GM21528 (cell line): ENCODE results near the gene GGTA1.

Experiments
- ATAC-seq: cut with Tn5 transposase; IDR thresholded peaks from one replicate; pipeline ENCODE4 v1.9.1; 2021; ENCODE audit warnings: mild to moderate bottlenecking, moderate library complexity; ENCODE audit not compliant: unreplicated experiment, low FRiP score

Gene GGTA1

GRCh38 chr9:121500165-121500478 lies 478 bp upstream of the GGTA1 start:
- no peak for ATAC-seq

DNA sequence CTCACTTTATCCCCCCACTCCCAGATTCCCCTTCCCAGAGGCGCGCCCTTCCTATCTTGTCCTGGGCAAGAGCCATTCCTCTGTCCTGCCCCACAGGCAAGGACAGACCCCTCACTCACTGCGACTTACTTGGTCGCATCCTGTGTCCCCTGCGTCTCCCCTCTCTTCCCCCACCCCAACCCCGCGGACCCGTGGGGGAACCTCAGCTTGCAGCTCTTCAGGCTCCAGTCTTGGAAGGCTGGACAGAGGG lies 542 bp downstream of the GGTA1 start:
- no peak for ATAC-seq

- peak; percentile 10 for ATAC-seq
Observed at GRCh38 chr9:121498487-121499176, 1.0 kb downstream of the GGTA1 start.

- ATAC-seq: peak; percentile 83
Observed at GRCh38 chr9:121498150-121498486, 1.5 kb downstream of the GGTA1 start.

- ATAC-seq: no peak
Observed at GRCh38 chr9:121495976-121496375, 3.7 kb downstream of the GGTA1 start.

DNA sequence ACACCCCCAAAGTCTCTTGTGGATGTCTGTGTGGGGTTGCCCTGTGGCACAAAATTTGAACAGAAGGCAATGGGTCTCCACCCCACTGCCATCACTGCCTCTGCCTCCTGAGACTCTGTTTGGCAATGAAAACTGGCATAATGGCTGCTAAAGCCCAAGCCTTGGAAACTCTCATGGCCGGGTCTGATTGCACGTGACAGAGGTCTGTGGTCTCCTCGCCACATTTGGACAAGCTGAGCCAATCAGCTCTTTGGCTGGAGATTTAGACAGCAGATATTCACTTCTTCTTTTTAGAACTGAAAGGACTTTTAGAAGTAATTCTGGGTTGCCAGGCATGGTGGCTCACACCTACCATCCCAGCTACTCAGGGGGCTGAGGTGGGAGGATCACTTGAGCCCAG lies 5.5 kb downstream of the GGTA1 start:
- ATAC-seq: no peak

GRCh38 chr9:121491111-121491510 lies 8.5 kb downstream of the GGTA1 start:
- no peak for ATAC-seq

- no peak for ATAC-seq
Observed at GRCh38 chr9:121489344-121489743, 10.3 kb downstream of the GGTA1 start.

DNA sequence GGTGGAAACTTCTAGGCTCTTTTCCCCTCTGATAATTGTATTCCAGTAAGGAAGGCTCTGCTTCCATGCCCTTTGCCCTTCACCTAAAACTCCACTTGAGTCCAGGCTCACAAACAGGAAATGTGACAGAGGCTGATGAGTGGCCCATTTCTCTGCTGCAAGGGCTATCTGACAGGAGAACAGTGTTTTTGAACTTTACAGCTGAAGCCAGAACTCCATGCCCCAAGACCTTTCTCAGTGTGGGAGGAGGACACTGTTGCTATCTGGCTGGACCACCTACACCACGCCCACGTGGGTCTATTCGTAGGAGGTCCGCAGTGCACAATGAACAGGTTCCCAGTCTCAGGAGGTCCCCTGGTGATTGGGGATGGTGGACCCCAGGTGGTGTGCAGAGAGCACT lies 13.6 kb downstream of the GGTA1 start:
- no peak for ATAC-seq

DNA sequence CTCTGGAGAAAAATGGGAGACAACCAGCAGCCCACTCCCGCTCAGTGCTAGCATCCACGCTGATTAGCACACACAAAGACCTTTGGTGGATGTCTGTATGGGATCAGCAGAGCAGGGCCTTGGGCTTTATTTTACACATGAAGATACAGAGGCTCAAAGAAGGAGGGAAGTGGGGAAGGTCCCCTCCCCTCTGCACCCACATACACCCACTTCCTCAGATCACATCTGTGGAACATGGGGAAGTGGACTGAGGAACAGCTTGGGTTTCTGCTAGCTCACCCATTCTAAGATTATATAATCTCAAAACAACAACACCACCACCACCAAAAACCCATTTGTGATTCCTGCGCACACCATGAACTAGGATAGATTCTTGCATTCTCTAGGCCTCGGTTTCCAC lies 14.0 kb downstream of the GGTA1 start:
- no peak for ATAC-seq

GRCh38 chr9:121484651-121485446 lies 14.8 kb downstream of the GGTA1 start:
- ATAC-seq: no peak

DNA sequence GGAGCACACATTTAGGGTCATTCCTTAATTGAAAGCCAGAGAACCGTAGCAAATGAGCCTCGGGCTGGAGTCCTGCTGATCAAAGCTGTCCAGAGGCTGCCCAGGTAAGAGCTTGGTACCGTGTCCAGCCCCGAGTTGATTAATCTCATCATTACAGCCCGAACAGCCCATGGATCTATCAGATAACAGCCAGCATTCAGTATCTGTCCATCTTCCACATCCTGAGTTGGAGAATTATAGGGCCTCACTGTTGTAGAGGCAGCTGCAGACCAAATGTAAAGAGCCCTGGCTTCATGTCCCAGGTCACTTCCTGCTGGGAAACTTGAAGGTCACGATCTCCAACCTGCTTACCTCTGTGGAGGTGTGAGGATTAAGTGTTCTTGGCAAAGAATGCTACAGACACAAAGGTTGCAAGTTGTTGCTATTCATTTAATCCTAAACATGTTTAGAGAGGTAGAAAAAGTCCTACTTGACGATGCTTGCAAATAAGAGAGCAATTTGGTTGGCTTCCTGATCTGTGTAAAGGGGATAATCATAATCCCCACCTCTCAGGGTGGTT lies 16.1 kb downstream of the GGTA1 start:
- ATAC-seq: no peak

- ATAC-seq: no peak
Observed at GRCh38 chr9:121483049-121483448, 16.6 kb downstream of the GGTA1 start.

GRCh38 chr9:121478816-121479676 lies 20.6 kb downstream of the GGTA1 start:
- ATAC-seq: no peak

- no peak for ATAC-seq
Observed at GRCh38 chr9:121476156-121476555, 23.5 kb downstream of the GGTA1 start.

GRCh38 chr9:121474231-121474947 lies 25.3 kb downstream of the GGTA1 start:
- ATAC-seq: no peak

- ATAC-seq: no peak
Observed at GRCh38 chr9:121473229-121473628, 26.4 kb downstream of the GGTA1 start.

- no peak for ATAC-seq
Observed at GRCh38 chr9:121472446-121472845, 27.2 kb downstream of the GGTA1 start.

DNA sequence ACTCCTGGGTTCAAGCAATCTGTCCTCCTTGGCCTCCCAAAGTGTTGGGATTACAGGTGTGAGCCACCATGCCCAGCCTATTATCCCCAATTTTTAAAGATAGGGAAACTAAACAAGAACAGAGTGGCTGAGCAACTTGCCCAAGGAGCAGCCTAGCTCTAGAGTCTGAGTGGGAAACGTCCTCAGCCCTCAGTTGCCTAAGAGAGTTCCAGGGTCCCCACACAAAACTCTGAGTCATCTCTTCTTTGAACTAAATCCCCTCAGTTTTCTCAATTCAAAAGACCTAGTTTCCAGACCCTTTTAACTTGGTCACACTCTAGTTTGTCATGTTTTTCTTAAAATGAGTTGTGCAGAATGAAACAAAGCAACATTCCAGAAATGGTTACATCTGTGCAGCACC lies 33.5 kb downstream of the GGTA1 start:
- ATAC-seq: no peak

DNA sequence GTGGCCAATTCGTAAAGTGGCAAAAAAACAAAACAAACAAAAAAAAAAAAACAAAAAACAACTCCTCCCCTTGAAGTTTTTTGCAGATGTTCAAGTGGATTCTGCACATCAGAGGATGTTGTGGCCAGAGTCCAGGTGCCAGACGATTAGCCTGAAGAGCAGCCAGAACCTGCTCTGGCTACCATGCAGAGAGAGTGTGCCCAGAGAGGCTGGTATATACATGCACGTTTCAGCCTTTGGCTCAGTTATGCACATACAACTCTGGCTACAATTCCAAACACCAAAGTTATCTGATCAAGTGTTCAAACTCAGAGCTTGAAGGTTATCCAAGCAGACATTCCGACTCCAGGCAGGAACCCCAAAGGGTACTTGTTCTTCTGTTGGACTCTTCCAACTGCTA lies 34.7 kb downstream of the GGTA1 start:
- ATAC-seq: no peak
